GM12878 (cell line): ENCODE measurements around the gene GNG12. TPM values are rescaled to one million over a fixed set of nuclear protein-coding genes. Genes with fewer than 3 reads are reported as not detected.

Source experiments
- ATAC-seq: fragments of 200-7000 bp; cut with Tn5 transposase; 3 replicates; pipeline ENCODE4 v1.9.1; 2020; ENCODE audit warnings: mild to moderate bottlenecking, moderate library complexity
- BruUV-seq: library from RNA; stranded (reverse); fragments of 400-500 nt; replicated peaks from 2 replicates; lab custom pipeline; 2021; lab: Mats Ljungman, UMichigan
- CTCF ChIA-PET: fragments of 300-600 bp; sonication (Branson Sonifier 250); formaldehyde crosslinking; extraction: SDS; loops from one replicate; lab custom pipeline; 2021; ENCODE audit warnings: inconsistent platforms; lab: Yijun Ruan, JAX
- POLR2A ChIA-PET: fragments of 350-600 bp; formaldehyde crosslinking; extraction: SDS; loops from one replicate; lab custom pipeline; 2021; ENCODE audit warnings: inconsistent platforms; lab: Charles Lee
- RAD21 ChIA-PET: fragments of 300-600 bp; sonication (Branson Sonifier 250); formaldehyde crosslinking; loops from one replicate; lab custom pipeline; 2023; ENCODE audit warnings: antibody characterized with exemption; ENCODE audit not compliant: unreplicated experiment; lab: Charles Lee
- SMC1A ChIA-PET: fragments of 300-600 bp; sonication (Branson Sonifier 250); formaldehyde crosslinking; loops from one replicate; lab custom pipeline; 2023; ENCODE audit not compliant: unreplicated experiment, uncharacterized antibody; lab: Charles Lee
- DNase-seq: peaks from one replicate; pipeline ENCODE4 v3.0.0-alpha.2; 2011; ENCODE audit warnings: low read depth, low spot score
- FAIRE-seq: peaks from 3 replicates; lab custom pipeline; 2011; peaks lifted over from hg19 to GRCh38; lab: Jason Lieb, UNC
- H2AFZ ChIP-seq: 2 replicates; pipeline ENCODE4 v1.6.0; 2011; ENCODE audit warnings: low read depth, low read length, control low read depth; ENCODE audit not compliant: control insufficient read depth
- H3K27ac ChIP-seq: 2 replicates; pipeline ENCODE4 v1.5.1; 2011; ENCODE audit warnings: control low read depth; ENCODE audit not compliant: control insufficient read depth, insufficient read depth
- H3K27me3 ChIP-seq, 2 experiments: replicated peaks in 1 of 2; 2 replicates each; pipeline versions ENCODE4 v1.6.0 to v1.6.1; 2011; ENCODE audit warnings: low read length in 1 of 2; ENCODE audit not compliant: control insufficient read depth in 2 of 2, insufficient read depth in 2 of 2
- H3K36me3 ChIP-seq, 2 experiments: 2 replicates each; pipeline ENCODE4 v1.5.1; 2011; ENCODE audit warnings: low read length in 1 of 2; ENCODE audit not compliant: control insufficient read depth in 2 of 2, insufficient read depth in 2 of 2
- H3K4me1 ChIP-seq: 2 replicates; pipeline ENCODE4 v1.6.1; 2011; ENCODE audit warnings: mild to moderate bottlenecking, low read length, moderate library complexity, mixed read lengths; ENCODE audit not compliant: control insufficient read depth, insufficient read depth
- H3K4me2 ChIP-seq: 2 replicates; pipeline ENCODE4 v1.6.0; 2011; ENCODE audit warnings: control low read depth; ENCODE audit not compliant: control insufficient read depth, insufficient read depth
- H3K4me3 ChIP-seq: fragments of 200-600 bp; sonication (generic); 2 replicates; pipeline ENCODE4 v1.5.1; 2016
- H3K79me2 ChIP-seq: 2 replicates; pipeline ENCODE4 v1.6.0; 2011; ENCODE audit warnings: low read length; ENCODE audit not compliant: control insufficient read depth, insufficient read depth
- H3K9ac ChIP-seq: 2 replicates; pipeline ENCODE4 v1.8.0; 2011; ENCODE audit warnings: low read length, control low read depth, mixed read lengths; ENCODE audit not compliant: control insufficient read depth, insufficient read depth
- H3K9me3 ChIP-seq: replicated peaks from 3 replicates; pipeline ENCODE4 v1.5.1; 2011; ENCODE audit warnings: mild to moderate bottlenecking, low read length; ENCODE audit not compliant: control insufficient read depth, insufficient read depth
- H4K20me1 ChIP-seq: 2 replicates; pipeline ENCODE4 v1.6.0; 2011; ENCODE audit not compliant: control insufficient read depth, insufficient read depth
- ATF7 ChIP-seq: fragments of 450-650 bp; IDR thresholded peaks from 2 replicates; pipeline ENCODE4 v1.6.1; 2016; ENCODE audit warnings: low read depth, mild to moderate bottlenecking
- EED ChIP-seq: sonication (generic); IDR thresholded peaks from 2 replicates; pipeline ENCODE4 v1.6.1; 2016; ENCODE audit warnings: antibody characterized with exemption, low read depth
- FOXM1 ChIP-seq: IDR thresholded peaks from 2 replicates; pipeline ENCODE4 v1.6.1; 2012; ENCODE audit warnings: low read depth, mild to moderate bottlenecking, inconsistent platforms, low read length, moderate library complexity
- KLF5 ChIP-seq: fragments of 450-650 bp; IDR thresholded peaks from 2 replicates; pipeline ENCODE4 v1.6.1; 2014; ENCODE audit warnings: mild to moderate bottlenecking; ENCODE audit not compliant: partially characterized antibody
- LARP7 ChIP-seq: fragments of 450-650 bp; IDR thresholded peaks from 2 replicates; pipeline ENCODE4 v1.6.1; 2017; ENCODE audit warnings: mild to moderate bottlenecking
- SMAD1 ChIP-seq: fragments of 450-650 bp; IDR thresholded peaks from 2 replicates; pipeline ENCODE4 v1.6.1; 2018; ENCODE audit warnings: mild to moderate bottlenecking, low read depth; ENCODE audit not compliant: partially characterized antibody
- SMAD5 ChIP-seq: IDR thresholded peaks from 2 replicates; pipeline ENCODE4 v1.6.1; 2016; ENCODE audit warnings: antibody characterized with exemption, low read depth
- SP1 ChIP-seq: IDR thresholded peaks from one replicate; pipeline ENCODE4 v1.6.1; 2011; ENCODE audit warnings: low read depth, low read length
- SPI1 ChIP-seq: IDR thresholded peaks from 2 replicates; pipeline ENCODE4 v1.6.1; 2011; ENCODE audit warnings: low read depth, mild to moderate bottlenecking, low read length, moderate library complexity, borderline replicate concordance; ENCODE audit not compliant: insufficient read depth
- ZBED1 ChIP-seq: IDR thresholded peaks from 2 replicates; pipeline ENCODE4 v1.6.1; 2016; ENCODE audit warnings: borderline replicate concordance
- ZNF622 ChIP-seq: fragments of 450-650 bp; IDR thresholded peaks from 2 replicates; pipeline ENCODE4 v1.6.1; 2017; ENCODE audit warnings: mild to moderate bottlenecking, inconsistent platforms
- WGBS: methylation state at CpG from one replicate; pipeline ENCODE4 v1.1.6; 2016; ENCODE audit warnings: low lambda C conversion rate; ENCODE audit not compliant: insufficient replicate concordance, insufficient coverage; ENCODE audit errors: missing lambda C conversion rate; 5-methylcytosine and 5-hydroxymethylcytosine counted together
- in situ Hi-C: fragments of 300-500 bp; cut with MboI; formaldehyde crosslinking; loops from 9 replicates; pipeline ENCODE4 v1.14.3; 2018; ENCODE audit warnings: mixed read lengths
- intact Hi-C: fragments of 100-400 bp; cut with micrococcal nuclease; formaldehyde crosslinking; loops from one replicate; pipeline ENCODE4 v1.14.2; 2022; ENCODE audit not compliant: unreplicated experiment
- polyA plus RNA-seq, 11 experiments: library from polyadenylated mRNA; depleted of rRNA in 4 of 11; unstranded in 6 of 11; stranded (reverse) in 5 of 11; fragments of >200 nt; fragmentation: Nextera tagmentation in 4 of 11; fragmentation: Illumina TruSeq in 1 of 11; extraction: Ambion mirVana in 4 of 11; extraction: Trizol in 1 of 11; gene quantifications; 1 replicate in 1 of 11; 2 replicates in 10 of 11; pipeline versions ENCODE4 v1.2.1 to v1.2.3, GENCODE V29; 2011 to 2016; ENCODE audit warnings: inconsistent platforms in 2 of 11, missing spikeins in 2 of 11, low read depth in 1 of 11
- total RNA-seq, 4 experiments: library from RNA; depleted of rRNA in 3 of 4; stranded (reverse); fragments of >200 nt in 3 of 4; fragmentation: Illumina TruSeq in 1 of 4; extraction: Trizol in 1 of 4; gene quantifications; 2 replicates each; pipeline versions ENCODE4 v1.2.1 to v1.2.3, GENCODE V29; 2013 to 2021
- TF ChIP-seq, protein P1 (sequence below): fragments of 450-650 bp; IDR thresholded peaks from 2 replicates; pipeline ENCODE4 v1.6.1; 2017; ENCODE audit warnings: low read depth, mild to moderate bottlenecking, moderate library complexity
- TF ChIP-seq, protein P2 (sequence below): fragments of 450-650 bp; IDR thresholded peaks from 2 replicates; pipeline ENCODE4 v1.6.1; 2017; ENCODE audit warnings: antibody characterized with exemption, mild to moderate bottlenecking, moderate library complexity

Gene GNG12
- total and polyA plus RNA-seq, 10 of the 15 experiments (the other 5 are each of a cell fraction or from before 2014, with no cell fraction given), result 0.22 to 32.8 (median 0.35) TPM

DNA sequence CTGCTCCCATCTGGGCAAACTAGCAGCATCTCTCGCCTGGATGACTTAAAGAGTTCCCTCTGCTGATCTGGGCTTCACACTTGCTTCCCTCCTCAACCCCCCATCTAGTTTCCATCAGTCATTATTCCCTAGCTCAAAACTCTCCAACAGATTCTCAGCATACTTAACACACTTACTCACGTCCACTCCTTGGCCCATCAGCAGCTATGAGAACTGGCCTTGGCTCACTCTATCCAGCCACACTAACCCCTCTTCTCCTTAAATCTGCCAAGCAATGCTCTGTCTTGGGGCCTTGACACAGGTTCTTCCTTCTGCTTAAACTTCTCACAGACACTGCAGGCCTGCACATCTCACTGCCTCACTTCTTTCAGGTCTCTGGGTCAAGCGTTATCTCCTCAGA lies 41.6 kb downstream of the GNG12 start:
- Histone ChIP-seq H3K9me3 (no peaks in the 10 kb centered on the region), H3K79me2 (no peaks in the 10 kb centered on the region), H3K27ac (no peak overlapping the region), H4K20me1 (no peaks in the 10 kb centered on the region), H3K4me2 (no peak overlapping the region), H3K4me3 (no peak overlapping the region), H3K9ac (no peak overlapping the region), H3K27me3 (no peaks in the 10 kb centered on the region; a peak in 2 of 4 replicates), H3K36me3 (no peaks in the 10 kb centered on the region), H3K4me1 (no peaks in the 10 kb centered on the region), H2AFZ (no peak overlapping the region)
- BruUV-seq, result no TSS peak
- no peak for TF ChIP-seq KLF5
- ChIA-PET POLR2A (interaction anchor here (1.0 to 4.0 kb wide), 2 partner anchors 28 to 39 kb away, joined by 4 to 17 read pairs; no protein-coding TSS in a partner anchor), CTCF (interaction anchor here (0.6 to 1.3 kb wide), 6 partner anchors 11 to 458 kb away, joined by 3 to 5 read pairs (median 3); no protein-coding TSS in a partner anchor), SMC1A (interaction anchor here (1.0 to 12.3 kb wide), 6 partner anchors 11 to 59 kb away, joined by 3 to 389 read pairs (median 4); no protein-coding TSS in a partner anchor), RAD21 (interaction anchor here (0.6 to 9.5 kb wide), 6 partner anchors 9 to 28 kb away, joined by 3 to 87 read pairs (median 6); no protein-coding TSS in a partner anchor)
- in situ Hi-C loops (no loop called here), intact Hi-C loops (no loop called here)
- 37% methylated on average over 3 of the region's 3 CpGs for WGBS
- no peak for DNase-seq
- no peak for FAIRE-seq
- ATAC-seq, result no peak

DNA sequence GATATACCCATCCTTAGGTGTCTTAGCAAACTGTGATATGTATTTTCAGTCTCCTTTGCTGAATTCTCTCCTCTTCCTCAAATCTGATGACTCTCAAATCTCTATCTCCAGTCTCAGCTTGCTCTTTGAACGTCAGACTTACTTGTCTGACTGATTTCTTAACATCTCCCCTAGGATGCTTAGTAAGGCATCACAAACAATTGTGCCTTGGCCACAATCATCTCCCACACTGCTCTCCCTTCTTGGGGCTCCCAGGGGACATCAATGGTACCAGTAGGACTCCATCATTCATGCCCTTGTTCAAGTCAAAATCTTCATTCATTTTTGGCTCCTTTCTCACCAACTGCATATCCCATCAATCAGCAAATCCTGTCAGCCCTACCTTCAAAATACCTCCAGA lies 42.0 kb downstream of the GNG12 start:
- FAIRE-seq (no peak), DNase-seq (no peak), ATAC-seq (no peak)
- H3K9me3 ChIP-seq, result no peaks in the 10 kb centered on the region
- BruUV-seq, result no TSS peak
- no peaks in the 10 kb centered on the region for H3K79me2 ChIP-seq
- H3K27me3 ChIP-seq, result no peaks in the 10 kb centered on the region; a peak in 2 of 4 replicates
- SMC1A ChIA-PET, result interaction anchor here (1.0 to 12.3 kb wide), 6 partner anchors 11 to 59 kb away, joined by 3 to 389 read pairs (median 4); no protein-coding TSS in a partner anchor
- in situ Hi-C loops (no loop called here), intact Hi-C loops (no loop called here)
- H2AFZ ChIP-seq, result no peak overlapping the region
- 0% methylated on average over 1 of the region's 1 CpG for WGBS
- CTCF ChIA-PET, result interaction anchor here (0.6 to 1.3 kb wide), 7 partner anchors 12 to 457 kb away, joined by 3 to 5 read pairs (median 3); no protein-coding TSS in a partner anchor
- no peaks in the 10 kb centered on the region for H4K20me1 ChIP-seq
- H3K4me2 ChIP-seq, result no peak overlapping the region
- RAD21 ChIA-PET, result interaction anchor here (0.6 to 9.5 kb wide), 6 partner anchors 9 to 29 kb away, joined by 3 to 87 read pairs (median 6); no protein-coding TSS in a partner anchor
- H3K4me1 ChIP-seq, result no peaks in the 10 kb centered on the region
- H3K9ac ChIP-seq, result no peak overlapping the region
- no peaks in the 10 kb centered on the region for H3K36me3 ChIP-seq
- POLR2A ChIA-PET, result interaction anchor here (1.0 to 4.0 kb wide), 2 partner anchors 29 to 40 kb away, joined by 4 to 17 read pairs; no protein-coding TSS in a partner anchor
- no peak overlapping the region for H3K27ac ChIP-seq
- H3K4me3 ChIP-seq, result no peak overlapping the region
- TF ChIP-seq ZNF622 (no peak), EED (no peak), SPI1 (no peak), ATF7 (no peak), ZBED1 (no peak), SMAD5 (no peak), SMAD1 (no peak), SP1 (no peak), LARP7 (no peak), FOXM1 (no peak)
- TF ChIP-seq, protein P1, sequence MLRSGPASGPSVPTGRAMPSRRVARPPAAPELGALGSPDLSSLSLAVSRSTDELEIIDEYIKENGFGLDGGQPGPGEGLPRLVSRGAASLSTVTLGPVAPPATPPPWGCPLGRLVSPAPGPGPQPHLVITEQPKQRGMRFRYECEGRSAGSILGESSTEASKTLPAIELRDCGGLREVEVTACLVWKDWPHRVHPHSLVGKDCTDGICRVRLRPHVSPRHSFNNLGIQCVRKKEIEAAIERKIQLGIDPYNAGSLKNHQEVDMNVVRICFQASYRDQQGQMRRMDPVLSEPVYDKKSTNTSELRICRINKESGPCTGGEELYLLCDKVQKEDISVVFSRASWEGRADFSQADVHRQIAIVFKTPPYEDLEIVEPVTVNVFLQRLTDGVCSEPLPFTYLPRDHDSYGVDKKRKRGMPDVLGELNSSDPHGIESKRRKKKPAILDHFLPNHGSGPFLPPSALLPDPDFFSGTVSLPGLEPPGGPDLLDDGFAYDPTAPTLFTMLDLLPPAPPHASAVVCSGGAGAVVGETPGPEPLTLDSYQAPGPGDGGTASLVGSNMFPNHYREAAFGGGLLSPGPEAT, result no peak
- TF ChIP-seq, protein P2, sequence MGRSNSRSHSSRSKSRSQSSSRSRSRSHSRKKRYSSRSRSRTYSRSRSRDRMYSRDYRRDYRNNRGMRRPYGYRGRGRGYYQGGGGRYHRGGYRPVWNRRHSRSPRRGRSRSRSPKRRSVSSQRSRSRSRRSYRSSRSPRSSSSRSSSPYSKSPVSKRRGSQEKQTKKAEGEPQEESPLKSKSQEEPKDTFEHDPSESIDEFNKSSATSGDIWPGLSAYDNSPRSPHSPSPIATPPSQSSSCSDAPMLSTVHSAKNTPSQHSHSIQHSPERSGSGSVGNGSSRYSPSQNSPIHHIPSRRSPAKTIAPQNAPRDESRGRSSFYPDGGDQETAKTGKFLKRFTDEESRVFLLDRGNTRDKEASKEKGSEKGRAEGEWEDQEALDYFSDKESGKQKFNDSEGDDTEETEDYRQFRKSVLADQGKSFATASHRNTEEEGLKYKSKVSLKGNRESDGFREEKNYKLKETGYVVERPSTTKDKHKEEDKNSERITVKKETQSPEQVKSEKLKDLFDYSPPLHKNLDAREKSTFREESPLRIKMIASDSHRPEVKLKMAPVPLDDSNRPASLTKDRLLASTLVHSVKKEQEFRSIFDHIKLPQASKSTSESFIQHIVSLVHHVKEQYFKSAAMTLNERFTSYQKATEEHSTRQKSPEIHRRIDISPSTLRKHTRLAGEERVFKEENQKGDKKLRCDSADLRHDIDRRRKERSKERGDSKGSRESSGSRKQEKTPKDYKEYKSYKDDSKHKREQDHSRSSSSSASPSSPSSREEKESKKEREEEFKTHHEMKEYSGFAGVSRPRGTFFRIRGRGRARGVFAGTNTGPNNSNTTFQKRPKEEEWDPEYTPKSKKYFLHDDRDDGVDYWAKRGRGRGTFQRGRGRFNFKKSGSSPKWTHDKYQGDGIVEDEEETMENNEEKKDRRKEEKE, result no peak
